IMR-90 (cell line): ENCODE data around the gene SMO. TPM values are rescaled to one million over a fixed set of nuclear protein-coding genes. Genes with fewer than 3 reads are reported as not detected.

ENCODE experiments used
- ATAC-seq: fragments of 200-7000 bp; cut with Tn5 transposase; 2 replicates; pipeline ENCODE4 v1.9.1; 2020; ENCODE audit warnings: low read depth, mild to moderate bottlenecking, moderate library complexity
- BruUV-seq: library from RNA; stranded (reverse); fragments of 400-500 nt; replicated peaks from 2 replicates; lab custom pipeline; 2021; lab: Mats Ljungman, UMichigan
- CTCF ChIA-PET: fragments of 300-600 bp; formaldehyde crosslinking; extraction: SDS; loops from one replicate; lab custom pipeline; 2021; ENCODE audit warnings: antibody characterized with exemption; lab: Yijun Ruan, JAX
- POLR2A ChIA-PET: fragments of 300-600 bp; sonication (Branson Sonifier 250); formaldehyde crosslinking; loops from one replicate; lab custom pipeline; 2022; ENCODE audit warnings: antibody characterized with exemption; ENCODE audit not compliant: unreplicated experiment; lab: Charles Lee
- DNase-seq: peaks from one replicate; pipeline ENCODE4 v3.0.0; 2013
- H2AFZ ChIP-seq: replicated peaks from 2 replicates; pipeline ENCODE3; 2013; ENCODE audit warnings: low read length, mild to moderate bottlenecking; ENCODE audit not compliant: poor library complexity
- H2AK5ac ChIP-seq: 2 replicates; pipeline ENCODE4 v1.6.1; 2013; ENCODE audit warnings: low read depth, low read length, inconsistent platforms
- H2AK9ac ChIP-seq: replicated peaks from 2 replicates; pipeline ENCODE3; 2013; ENCODE audit warnings: mild to moderate bottlenecking, low read depth, low read length, moderate library complexity; ENCODE audit not compliant: poor library complexity
- H2BK120ac ChIP-seq: 2 replicates; pipeline ENCODE4 v1.6.1; 2013; ENCODE audit warnings: low read depth, low read length, inconsistent platforms
- H2BK15ac ChIP-seq: 3 replicates; pipeline ENCODE4 v1.6.1; 2013; ENCODE audit warnings: low read depth, low read length, inconsistent platforms
- H2BK20ac ChIP-seq: 2 replicates; pipeline ENCODE4 v1.6.1; 2013; ENCODE audit warnings: low read depth, mild to moderate bottlenecking, inconsistent platforms, low read length, moderate library complexity
- H2BK5ac ChIP-seq: 2 replicates; pipeline ENCODE4 v1.6.1; 2013; ENCODE audit warnings: mild to moderate bottlenecking, low read depth, low read length, inconsistent platforms; ENCODE audit not compliant: poor library complexity, severe bottlenecking
- H3K14ac ChIP-seq: replicated peaks from 2 replicates; pipeline ENCODE4 v1.6.1; 2013; ENCODE audit warnings: low read depth, low read length, inconsistent platforms
- H3K18ac ChIP-seq: 2 replicates; pipeline ENCODE4 v1.6.1; 2013; ENCODE audit warnings: low read depth, low read length, control low read depth
- H3K23ac ChIP-seq: 2 replicates; pipeline ENCODE4 v1.6.1; 2013; ENCODE audit warnings: low read depth, low read length, inconsistent platforms
- H3K27ac ChIP-seq: 2 replicates; pipeline ENCODE4 v1.5.1; 2013; ENCODE audit warnings: mild to moderate bottlenecking, control low read depth, low read length; ENCODE audit not compliant: insufficient read depth
- H3K27me3 ChIP-seq: 2 replicates; pipeline ENCODE4 v1.6.1; 2013; ENCODE audit warnings: low read length; ENCODE audit not compliant: control insufficient read depth, insufficient read depth
- H3K36me3 ChIP-seq: 2 replicates; pipeline ENCODE4 v1.6.1; 2013; ENCODE audit warnings: low read length, mixed read lengths; ENCODE audit not compliant: control insufficient read depth, insufficient read depth
- H3K4ac ChIP-seq: 2 replicates; pipeline ENCODE4 v1.6.1; 2013; ENCODE audit warnings: low read depth, low read length, inconsistent platforms
- H3K4me1 ChIP-seq: 2 replicates; pipeline ENCODE4 v1.6.1; 2013; ENCODE audit warnings: low read length, mixed read lengths; ENCODE audit not compliant: control insufficient read depth, insufficient read depth
- H3K4me2 ChIP-seq: 2 replicates; pipeline ENCODE4 v1.6.1; 2013; ENCODE audit warnings: low read depth, mild to moderate bottlenecking, control low read depth, low read length, moderate library complexity
- H3K4me3 ChIP-seq: 2 replicates; pipeline ENCODE4 v1.5.1; 2013; ENCODE audit warnings: low read depth, mild to moderate bottlenecking, control low read depth, low read length, moderate library complexity; ENCODE audit not compliant: insufficient read depth
- H3K56ac ChIP-seq: 2 replicates; pipeline ENCODE4 v1.6.1; 2013; ENCODE audit warnings: low read length, inconsistent platforms; ENCODE audit not compliant: insufficient read depth; ENCODE audit errors: extremely low read depth
- H3K79me1 ChIP-seq, 2 experiments: 2 replicates each; pipeline ENCODE4 v1.6.1; 2013; ENCODE audit warnings: low read length in 2 of 2, inconsistent platforms in 1 of 2, low read depth in 1 of 2
- H3K9ac ChIP-seq: 2 replicates; pipeline ENCODE4 v1.6.1; 2013; ENCODE audit warnings: low read depth, low read length, control low read depth
- H3K9me1 ChIP-seq: 2 replicates; pipeline ENCODE4 v1.6.1; 2013; ENCODE audit warnings: low read length, inconsistent platforms; ENCODE audit not compliant: insufficient read depth
- H3K9me3 ChIP-seq: 2 replicates; pipeline ENCODE4 v1.6.1; 2013; ENCODE audit warnings: low read length; ENCODE audit not compliant: control insufficient read depth, insufficient read depth
- H4K20me1 ChIP-seq: 2 replicates; pipeline ENCODE4 v1.6.1; 2013; ENCODE audit warnings: low read length, inconsistent platforms; ENCODE audit not compliant: insufficient read depth
- H4K5ac ChIP-seq: 2 replicates; pipeline ENCODE4 v1.6.1; 2013; ENCODE audit warnings: mild to moderate bottlenecking, low read depth, low read length, control low read depth
- H4K8ac ChIP-seq, 2 experiments: 2 replicates each; pipeline ENCODE4 v1.6.1; 2013; ENCODE audit warnings: low read depth in 2 of 2, low read length in 2 of 2, control low read depth in 1 of 2, inconsistent platforms in 1 of 2
- H4K91ac ChIP-seq: 2 replicates; pipeline ENCODE4 v1.6.1; 2013; ENCODE audit warnings: low read depth, low read length, inconsistent platforms; ENCODE audit not compliant: insufficient read depth
- BHLHE40 ChIP-seq: fragments of 150-350 bp; IDR thresholded peaks from 2 replicates; pipeline ENCODE4 v1.6.1; 2016; ENCODE audit warnings: mild to moderate bottlenecking, low read depth, low read length
- CEBPB ChIP-seq: IDR thresholded peaks from 2 replicates; pipeline ENCODE4 v1.6.1; 2012; ENCODE audit warnings: low read depth, low read length, improper control_type of control experiment
- CHD1 ChIP-seq: IDR thresholded peaks from 2 replicates; pipeline ENCODE4 v1.6.1; 2012; ENCODE audit warnings: low read depth, low read length, improper control_type of control experiment
- FOS ChIP-seq: fragments of 150-350 bp; IDR thresholded peaks from 2 replicates; pipeline ENCODE4 v1.6.1; 2016; ENCODE audit warnings: low read depth, low read length
- MAFK ChIP-seq: IDR thresholded peaks from 2 replicates; pipeline ENCODE4 v1.6.1; 2012; ENCODE audit warnings: low read depth, low read length, improper control_type of control experiment
- MXI1 ChIP-seq: IDR thresholded peaks from 2 replicates; pipeline ENCODE4 v1.6.1; 2012; ENCODE audit warnings: low read depth, mild to moderate bottlenecking, low read length, moderate library complexity, borderline replicate concordance
- NFE2L2 ChIP-seq: fragments of 150-350 bp; IDR thresholded peaks from 2 replicates; pipeline ENCODE4 v1.6.1; 2016; ENCODE audit warnings: low read depth, mild to moderate bottlenecking, low read length
- POLR2A ChIP-seq: IDR thresholded peaks from 2 replicates; pipeline ENCODE4 v1.6.1; 2012; ENCODE audit warnings: mild to moderate bottlenecking, low read depth, low read length
- RAD21 ChIP-seq: IDR thresholded peaks from 2 replicates; pipeline ENCODE4 v1.6.1; 2012; ENCODE audit warnings: low read length, improper control_type of control experiment
- RCOR1 ChIP-seq: IDR thresholded peaks from 2 replicates; pipeline ENCODE4 v1.6.1; 2012; ENCODE audit warnings: mild to moderate bottlenecking, low read length, improper control_type of control experiment; ENCODE audit not compliant: insufficient replicate concordance
- RFX5 ChIP-seq: IDR thresholded peaks from 2 replicates; pipeline ENCODE4 v1.8.0; 2012; ENCODE audit warnings: low read depth, mild to moderate bottlenecking, low read length, moderate library complexity
- SMC3 ChIP-seq: fragments of 150-350 bp; IDR thresholded peaks from 2 replicates; pipeline ENCODE4 v1.6.1; 2016; ENCODE audit warnings: low read depth, mild to moderate bottlenecking, antibody characterized with exemption, low read length, moderate library complexity
- WGBS, 2 experiments: methylation state at CpG; one replicate each; pipeline versions ENCODE4 v1.1.5 to v1.1.7; 2013; ENCODE audit warnings: missing lambda C conversion rate in 2 of 2; ENCODE audit not compliant: insufficient read length in 1 of 2; ENCODE audit errors: extremely low coverage in 2 of 2; 5-methylcytosine and 5-hydroxymethylcytosine counted together
- dilution Hi-C: fragments of 300-500 bp; cut with HindIII; formaldehyde crosslinking; loops from one replicate; pipeline ENCODE4 v1.14.3; 2018; ENCODE audit warnings: low sequenced_read_pairs; ENCODE audit not compliant: unreplicated experiment
- in situ Hi-C: fragments of 300-500 bp; cut with MboI; formaldehyde crosslinking; loops from 3 replicates; pipeline ENCODE4 v1.14.3; 2019; ENCODE audit warnings: low sequenced_read_pairs, inconsistent platforms, mixed read lengths
- intact Hi-C: fragments of 100-400 bp; cut with micrococcal nuclease; formaldehyde crosslinking; loops from 2 replicates; pipeline ENCODE4 v1.10.0; 2022
- polyA plus RNA-seq, 3 experiments: library from polyadenylated mRNA; depleted of rRNA; stranded (reverse); fragments of >200 nt; gene quantifications; 2 replicates each; pipeline ENCODE4 v1.2.3, GENCODE V29; 2012; ENCODE audit warnings: low replicate concordance in 1 of 3
- total RNA-seq: library from RNA; depleted of rRNA; stranded (reverse); fragments of >200 nt; gene quantifications from 2 replicates; pipeline ENCODE4 v1.2.3, GENCODE V29; 2012
- TF ChIP-seq, protein P1 (sequence below): fragments of 150-350 bp; IDR thresholded peaks from 2 replicates; pipeline ENCODE4 v1.6.1; 2017; ENCODE audit warnings: mild to moderate bottlenecking, antibody characterized with exemption, low read length, low read depth
- TF ChIP-seq, protein P2 (sequence below): conservative IDR thresholded peaks from 2 replicates; pipeline ENCODE4 v1.5.1; 2012; ENCODE audit warnings: mild to moderate bottlenecking, low read depth, low read length, improper control_type of control experiment

The SMO gene
- total and polyA plus RNA-seq, 2 of the 4 experiments (the other 2 are of a cell fraction) = 18.5 to 24.7 TPM

DNA sequence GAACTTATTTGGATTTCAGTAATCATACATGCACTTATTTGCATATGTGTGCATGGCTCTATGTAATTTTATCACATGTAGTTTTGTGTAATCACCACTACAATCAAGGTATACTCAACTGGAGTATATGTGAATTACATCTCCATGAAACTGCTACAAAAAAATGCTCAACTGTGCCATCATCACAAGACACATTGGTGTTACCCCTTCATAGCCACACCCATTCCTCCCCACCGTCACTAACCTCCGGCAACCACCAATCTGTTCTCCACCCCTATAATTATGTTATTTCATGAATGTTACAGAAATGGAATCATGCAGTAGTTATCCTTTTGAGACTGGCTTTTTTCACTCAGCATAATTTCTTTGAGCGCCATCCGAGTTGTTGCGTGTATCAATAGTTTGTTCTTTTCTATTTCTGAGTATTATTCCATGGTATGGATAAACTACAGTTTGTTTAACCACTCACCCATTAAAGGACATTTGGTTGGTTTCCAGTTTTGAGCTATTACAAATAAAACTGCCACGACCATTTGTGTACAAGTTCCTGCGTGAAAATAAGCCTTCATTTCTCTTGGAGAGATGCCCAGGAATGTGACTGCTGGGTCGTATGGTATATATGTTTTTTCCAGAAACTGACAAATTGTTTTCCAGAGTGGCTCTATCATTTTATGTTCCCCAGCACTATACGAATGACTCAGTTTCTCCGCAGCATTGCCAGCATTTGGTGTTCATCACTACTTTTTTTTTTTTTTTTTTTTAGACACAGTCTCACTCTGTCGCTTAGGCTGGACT lies 11.3 kb upstream of the SMO start:
- no peaks in the 10 kb centered on the region for H3K9me1 ChIP-seq
- no peaks in the 10 kb centered on the region for H3K79me1 ChIP-seq
- no peak overlapping the region for H3K9ac ChIP-seq
- H2AK9ac ChIP-seq = no peak overlapping the region
- ATAC-seq (peak; percentile 24; the same call in 1 of the 2 replicates), DNase-seq (no peak)
- BruUV-seq = no TSS peak
- POLR2A ChIA-PET = no interaction called here
- no peak overlapping the region for H3K4me2 ChIP-seq
- 20% methylated on average over 1 of the region's 11 CpGs; no CpG with 5 or more reads in 1 of the 2 experiments for whole genome bisulfite sequencing, 2 experiments
- H4K20me1 ChIP-seq = no peaks in the 10 kb centered on the region
- no peak overlapping the region for H4K5ac ChIP-seq
- no peak overlapping the region; the same call in 1 of the 2 replicates for H3K23ac ChIP-seq
- H3K56ac ChIP-seq = no peak overlapping the region
- in situ Hi-C loops (no loop called here), dilution Hi-C loops (no loop called here), intact Hi-C loops (no loop called here)
- no peak overlapping the region for H3K27ac ChIP-seq
- H3K4me3 ChIP-seq = no peak overlapping the region
- no peaks in the 10 kb centered on the region for H3K36me3 ChIP-seq
- H2BK15ac ChIP-seq = no peak overlapping the region
- H4K91ac ChIP-seq = no peak overlapping the region
- H2BK120ac ChIP-seq = no peak overlapping the region
- TF ChIP-seq FOS (no peak), MAFK (no peak), BHLHE40 (no peak), NFE2L2 (no peak), CEBPB (no peak), CHD1 (no peak), RAD21 (no peak), SMC3 (no peak), POLR2A (no peak), MXI1 (no peak), RFX5 (no peak), RCOR1 (no peak)
- TF ChIP-seq, protein P1, sequence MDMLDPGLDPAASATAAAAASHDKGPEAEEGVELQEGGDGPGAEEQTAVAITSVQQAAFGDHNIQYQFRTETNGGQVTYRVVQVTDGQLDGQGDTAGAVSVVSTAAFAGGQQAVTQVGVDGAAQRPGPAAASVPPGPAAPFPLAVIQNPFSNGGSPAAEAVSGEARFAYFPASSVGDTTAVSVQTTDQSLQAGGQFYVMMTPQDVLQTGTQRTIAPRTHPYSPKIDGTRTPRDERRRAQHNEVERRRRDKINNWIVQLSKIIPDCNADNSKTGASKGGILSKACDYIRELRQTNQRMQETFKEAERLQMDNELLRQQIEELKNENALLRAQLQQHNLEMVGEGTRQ = no peak
- TF ChIP-seq, protein P2, sequence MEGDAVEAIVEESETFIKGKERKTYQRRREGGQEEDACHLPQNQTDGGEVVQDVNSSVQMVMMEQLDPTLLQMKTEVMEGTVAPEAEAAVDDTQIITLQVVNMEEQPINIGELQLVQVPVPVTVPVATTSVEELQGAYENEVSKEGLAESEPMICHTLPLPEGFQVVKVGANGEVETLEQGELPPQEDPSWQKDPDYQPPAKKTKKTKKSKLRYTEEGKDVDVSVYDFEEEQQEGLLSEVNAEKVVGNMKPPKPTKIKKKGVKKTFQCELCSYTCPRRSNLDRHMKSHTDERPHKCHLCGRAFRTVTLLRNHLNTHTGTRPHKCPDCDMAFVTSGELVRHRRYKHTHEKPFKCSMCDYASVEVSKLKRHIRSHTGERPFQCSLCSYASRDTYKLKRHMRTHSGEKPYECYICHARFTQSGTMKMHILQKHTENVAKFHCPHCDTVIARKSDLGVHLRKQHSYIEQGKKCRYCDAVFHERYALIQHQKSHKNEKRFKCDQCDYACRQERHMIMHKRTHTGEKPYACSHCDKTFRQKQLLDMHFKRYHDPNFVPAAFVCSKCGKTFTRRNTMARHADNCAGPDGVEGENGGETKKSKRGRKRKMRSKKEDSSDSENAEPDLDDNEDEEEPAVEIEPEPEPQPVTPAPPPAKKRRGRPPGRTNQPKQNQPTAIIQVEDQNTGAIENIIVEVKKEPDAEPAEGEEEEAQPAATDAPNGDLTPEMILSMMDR = no peak
- no peak overlapping the region for H4K8ac ChIP-seq
- no peak overlapping the region for H2AK5ac ChIP-seq
- no peak overlapping the region for H2BK5ac ChIP-seq
- CTCF ChIA-PET = no interaction called here
- H3K9me3 ChIP-seq = peaks cover 3% of the 10 kb centered on the region; the same call in 1 of the 2 replicates
- no peak overlapping the region for H3K14ac ChIP-seq
- H3K4me1 ChIP-seq = no peaks in the 10 kb centered on the region
- H3K27me3 ChIP-seq = peaks cover 39% of the 10 kb centered on the region
- H3K4ac ChIP-seq = no peak overlapping the region
- H3K18ac ChIP-seq = no peak overlapping the region
- no peak overlapping the region for H2BK20ac ChIP-seq
- no peak overlapping the region for H2AFZ ChIP-seq
